ENCODE data around the gene JARID2. TPM values are rescaled to one million over a fixed set of nuclear protein-coding genes. Genes with fewer than 3 reads are reported as not detected.

Gene JARID2
- total and polyA plus RNA-seq, 7 donors: 1.1 to 16.1 (median 4.9) TPM

- DNase-seq (no peak), ATAC-seq (no peak)
- peaks cover 0 to 15% of the 10 kb centered on the region in 2 donors for H3K36me3 ChIP-seq (ENCODE audit: insufficient read depth in 1 of 2, low read depth in 1 of 2)
- H3K27me3 ChIP-seq (ENCODE audit: insufficient read depth in 3 of 3, low read length in 2 of 3): no peaks in the 10 kb centered on the region
- H3K4me1 ChIP-seq: peaks cover 28% of the 10 kb centered on the region
- H3K4me3 ChIP-seq: no peak overlapping the region
- no peaks in the 10 kb centered on the region for H3K9me3 ChIP-seq
- TF ChIP-seq, protein P1, sequence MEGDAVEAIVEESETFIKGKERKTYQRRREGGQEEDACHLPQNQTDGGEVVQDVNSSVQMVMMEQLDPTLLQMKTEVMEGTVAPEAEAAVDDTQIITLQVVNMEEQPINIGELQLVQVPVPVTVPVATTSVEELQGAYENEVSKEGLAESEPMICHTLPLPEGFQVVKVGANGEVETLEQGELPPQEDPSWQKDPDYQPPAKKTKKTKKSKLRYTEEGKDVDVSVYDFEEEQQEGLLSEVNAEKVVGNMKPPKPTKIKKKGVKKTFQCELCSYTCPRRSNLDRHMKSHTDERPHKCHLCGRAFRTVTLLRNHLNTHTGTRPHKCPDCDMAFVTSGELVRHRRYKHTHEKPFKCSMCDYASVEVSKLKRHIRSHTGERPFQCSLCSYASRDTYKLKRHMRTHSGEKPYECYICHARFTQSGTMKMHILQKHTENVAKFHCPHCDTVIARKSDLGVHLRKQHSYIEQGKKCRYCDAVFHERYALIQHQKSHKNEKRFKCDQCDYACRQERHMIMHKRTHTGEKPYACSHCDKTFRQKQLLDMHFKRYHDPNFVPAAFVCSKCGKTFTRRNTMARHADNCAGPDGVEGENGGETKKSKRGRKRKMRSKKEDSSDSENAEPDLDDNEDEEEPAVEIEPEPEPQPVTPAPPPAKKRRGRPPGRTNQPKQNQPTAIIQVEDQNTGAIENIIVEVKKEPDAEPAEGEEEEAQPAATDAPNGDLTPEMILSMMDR (IDR thresholded peaks at IDR 0.05): no peak
- intact Hi-C loops (cut with DNase I): loop anchor here in 1 of 2 donors (5.0 to 10.0 kb wide), 2 partner anchors 617 to 1284 kb away; no protein-coding TSS in a partner anchor
- no peak overlapping the region for H3K27ac ChIP-seq
- 95 to 96% (median 95%) methylated on average over 12 of the region's 12 CpGs for WGBS, 3 donors
Observed at GRCh38 chr6:15499125-15499524, 253.3 kb downstream of the JARID2 start.

DNA sequence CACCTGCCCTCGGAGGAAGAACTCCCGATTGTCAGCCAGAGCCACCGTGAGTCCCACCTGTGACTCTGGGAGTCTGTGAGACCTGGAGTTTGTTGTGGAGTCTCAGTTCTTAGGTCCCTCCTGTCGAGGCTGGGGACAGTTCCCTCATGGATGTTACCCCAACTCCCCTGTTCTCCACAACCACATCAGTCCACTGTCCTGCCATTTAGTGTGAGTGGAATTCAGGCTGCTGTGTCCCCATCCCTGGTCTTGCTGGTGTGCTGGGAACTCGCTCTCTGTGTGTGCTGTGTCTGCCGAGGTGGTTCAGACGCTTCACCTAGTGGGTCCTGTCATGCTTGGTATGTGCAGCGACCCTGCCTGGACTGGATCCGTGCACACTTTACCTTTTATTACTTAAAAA, 253.7 kb downstream of the JARID2 start:
- no peak for DNase-seq
- Histone ChIP-seq H3K4me1 (peaks cover 31% of the 10 kb centered on the region), H3K9me3 (no peaks in the 10 kb centered on the region), H3K36me3 (ENCODE audit: insufficient read depth in 1 of 2, low read depth in 1 of 2) (peaks cover 0 to 15% of the 10 kb centered on the region in 2 donors), H3K27ac (no peak overlapping the region), H3K27me3 (ENCODE audit: insufficient read depth in 3 of 3, low read length in 2 of 3) (no peaks in the 10 kb centered on the region), H3K4me3 (no peak overlapping the region)
- intact Hi-C loops (cut with DNase I): loop anchor here in 1 of 2 donors (5.0 to 10.0 kb wide), 2 partner anchors 617 to 1285 kb away; no protein-coding TSS in a partner anchor
- no peak for ATAC-seq
- 91 to 95% (median 93%) methylated on average over 9 of the region's 9 CpGs for WGBS, 3 donors
- TF ChIP-seq, protein P1 (IDR thresholded peaks at IDR 0.05): no peak

- H3K9me3 ChIP-seq: no peaks in the 10 kb centered on the region
- TF ChIP-seq, protein P1 (IDR thresholded peaks at IDR 0.05): no peak
- DNase-seq (no peak), ATAC-seq (no peak)
- no peaks in the 10 kb centered on the region for H3K27me3 ChIP-seq (ENCODE audit: insufficient read depth in 3 of 3, low read length in 2 of 3)
- H3K36me3 ChIP-seq (ENCODE audit: insufficient read depth in 1 of 2, low read depth in 1 of 2): peaks cover 0 to 15% of the 10 kb centered on the region in 2 donors
- H3K4me3 ChIP-seq: no peak overlapping the region
- peaks cover 31% of the 10 kb centered on the region for H3K4me1 ChIP-seq
- 91 to 94% (median 94%) methylated on average over 16 of the region's 16 CpGs for WGBS, 3 donors
- intact Hi-C loops (cut with DNase I): no loop called here
- no peak overlapping the region for H3K27ac ChIP-seq
Observed at GRCh38 chr6:15500078-15500740, 254.3 kb downstream of the JARID2 start.

DNA sequence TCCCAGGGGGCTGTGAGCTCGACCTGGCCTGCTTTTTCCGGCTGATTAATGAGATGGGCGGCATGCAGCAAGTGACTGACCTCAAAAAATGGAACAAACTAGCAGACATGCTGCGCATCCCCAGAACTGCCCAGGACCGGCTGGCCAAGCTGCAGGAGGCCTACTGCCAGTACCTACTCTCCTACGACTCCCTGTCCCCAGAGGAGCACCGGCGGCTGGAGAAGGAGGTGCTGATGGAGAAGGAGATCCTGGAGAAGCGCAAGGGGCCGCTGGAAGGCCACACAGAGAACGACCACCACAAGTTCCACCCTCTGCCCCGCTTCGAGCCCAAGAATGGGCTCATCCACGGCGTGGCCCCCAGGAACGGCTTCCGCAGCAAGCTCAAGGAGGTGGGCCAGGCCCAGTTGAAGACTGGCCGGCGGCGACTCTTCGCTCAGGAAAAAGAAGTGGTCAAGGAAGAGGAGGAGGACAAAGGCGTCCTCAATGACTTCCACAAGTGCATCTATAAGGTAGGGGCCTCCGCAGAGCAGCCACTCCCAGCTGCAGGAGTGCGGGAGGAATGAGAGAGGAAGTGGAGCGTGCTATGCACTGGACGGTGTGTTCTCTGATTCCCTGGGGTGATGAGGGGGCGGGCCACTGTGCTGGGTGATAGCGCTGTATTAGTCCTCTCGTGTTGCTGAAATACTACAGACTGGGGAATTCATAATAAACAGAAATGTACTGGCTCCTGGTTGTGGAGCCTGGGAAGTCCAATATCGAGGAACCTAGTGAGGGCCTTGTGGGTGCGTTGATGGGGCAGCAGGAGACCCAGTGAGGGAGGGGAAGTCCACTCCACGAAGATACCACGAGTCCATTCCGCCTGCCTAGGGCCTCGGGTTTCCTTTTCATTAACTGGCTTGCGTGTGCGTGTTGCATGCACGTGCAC, 255.3 kb downstream of the JARID2 start:
- TF ChIP-seq, protein P1 (IDR thresholded peaks at IDR 0.05): no peak
- no peak for ATAC-seq
- intact Hi-C loops (cut with DNase I): no loop called here
- Histone ChIP-seq H3K9me3 (no peaks in the 10 kb centered on the region), H3K4me3 (no peak overlapping the region), H3K36me3 (ENCODE audit: insufficient read depth in 1 of 2, low read depth in 1 of 2) (peaks cover 0 to 15% of the 10 kb centered on the region in 2 donors), H3K27ac (peak overlapping the region; percentile 1), H3K4me1 (peaks cover 37% of the 10 kb centered on the region), H3K27me3 (ENCODE audit: insufficient read depth in 3 of 3, low read length in 2 of 3) (no peaks in the 10 kb centered on the region)
- 78 to 89% (median 86%) methylated on average over 38 of the region's 38 CpGs for WGBS, 3 donors
- no peak for DNase-seq
